ENCODE results near the gene IRF2BP1. TPM values are rescaled to one million over a fixed set of nuclear protein-coding genes. Genes with fewer than 3 reads are reported as not detected.

The IRF2BP1 gene
- total RNA-seq, 3 donors from 2014 or later: 16.5 to 26.5 (median 19.7) TPM

- H3K4me1 ChIP-seq: no peaks in the 10 kb centered on the region
- intact Hi-C loops (cut with DNase I; ENCODE audit: low total_unique reads): loop anchor here (5.0 kb wide), 1 partner anchor 1250 kb away; the partner anchor contains the start of gene ZC3H4
- H3K27ac ChIP-seq: peak within 1 kb of the TSS; percentile 88 to 92
- H3K36me3 ChIP-seq: no peaks in the 10 kb centered on the region
- peak within 1 kb of the TSS; percentile 67 to 94 (median 87) for H3K4me3 ChIP-seq
- H3K27me3 ChIP-seq: peaks cover 0 to 6% of the 10 kb centered on the region in 2 donors
- TF ChIP-seq POLR2A (IDR thresholded peaks at IDR 0.05) (peak; percentile 76), CTCF (IDR thresholded peaks at IDR 0.05) (no peak), POLR2AphosphoS5 (IDR thresholded peaks at IDR 0.05) (peak; percentile 58 to 90 (median 87))
- no peaks in the 10 kb centered on the region for H3K9me3 ChIP-seq
- DNase-seq (ENCODE audit: low spot score in 2 of 2): peak; percentile 99
These were observed 23.2 kb downstream of the IRF2BP1 start, which contains the start of gene SYMPK for GRCh38 chr19:45862564-45863334. TSS of gene SYMPK (minus strand) at chr19:45863147. CDS start at chr19:45854495, 8,652 bp downstream.

GRCh38 chr19:45862271-45862563 lies 23.7 kb downstream of the IRF2BP1 start:
- peaks cover 0 to 6% of the 10 kb centered on the region in 2 donors for H3K27me3 ChIP-seq

GRCh38 chr19:45860359-45861259 lies 25.3 kb downstream of the IRF2BP1 start:
- TF ChIP-seq CTCF (IDR thresholded peaks at IDR 0.05) (no peak), POLR2A (IDR thresholded peaks at IDR 0.05) (no peak), POLR2AphosphoS5 (IDR thresholded peaks at IDR 0.05) (no peak)
- intact Hi-C loops (cut with DNase I; ENCODE audit: low total_unique reads): loop anchor here (5.0 kb wide), 1 partner anchor 1252 kb away; the partner anchor contains the start of gene ZC3H4
- no peaks in the 10 kb centered on the region for H3K36me3 ChIP-seq
- H3K27ac ChIP-seq: no peak overlapping the region
- H3K9me3 ChIP-seq: no peaks in the 10 kb centered on the region
- H3K27me3 ChIP-seq: peaks cover 0 to 6% of the 10 kb centered on the region in 2 donors
- no peak overlapping the region for H3K4me3 ChIP-seq
- no peak for DNase-seq (ENCODE audit: low spot score in 2 of 2)
- no peaks in the 10 kb centered on the region for H3K4me1 ChIP-seq

More at GRCh38 chr19:45862271-45862563, 23.7 kb downstream of the IRF2BP1 start:
- no peak for TF ChIP-seq POLR2A (IDR thresholded peaks at IDR 0.05)
- no peak for TF ChIP-seq CTCF (IDR thresholded peaks at IDR 0.05)
- no peak for TF ChIP-seq POLR2AphosphoS5 (IDR thresholded peaks at IDR 0.05)
- no peak for DNase-seq (ENCODE audit: low spot score in 2 of 2)
- no peaks in the 10 kb centered on the region for H3K4me1 ChIP-seq
- H3K4me3 ChIP-seq: peak overlapping the region; percentile 67 to 94 (median 87)
- no peaks in the 10 kb centered on the region for H3K36me3 ChIP-seq
- no peaks in the 10 kb centered on the region for H3K9me3 ChIP-seq
- peak overlapping the region; percentile 88 to 92 for H3K27ac ChIP-seq
- intact Hi-C loops (cut with DNase I; ENCODE audit: low total_unique reads): loop anchor here (5.0 kb wide), 1 partner anchor 1250 kb away; the partner anchor contains the start of gene ZC3H4

GRCh38 chr19:45854167-45854778 lies 31.7 kb downstream of the IRF2BP1 start:
- no peak for TF ChIP-seq POLR2AphosphoS5 (IDR thresholded peaks at IDR 0.05)
- TF ChIP-seq CTCF (IDR thresholded peaks at IDR 0.05): no peak
- no peak for TF ChIP-seq POLR2A (IDR thresholded peaks at IDR 0.05)
- Histone ChIP-seq H3K4me1 (no peaks in the 10 kb centered on the region), H3K27me3 (no peaks in the 10 kb centered on the region), H3K27ac (no peak overlapping the region), H3K36me3 (no peaks in the 10 kb centered on the region), H3K9me3 (no peaks in the 10 kb centered on the region), H3K4me3 (no peak overlapping the region)
- intact Hi-C loops (cut with DNase I; ENCODE audit: low total_unique reads): no loop called here
- no peak for DNase-seq (ENCODE audit: low spot score in 2 of 2)
